Measurements from ENCODE around the gene PIK3CG.
"Not testable (repeated sequence)": the region's sequence is repeated elsewhere in the genome, so short reads cannot be mapped to it uniquely, and the experiment has no call there.

Gene PIK3CG

DNA sequence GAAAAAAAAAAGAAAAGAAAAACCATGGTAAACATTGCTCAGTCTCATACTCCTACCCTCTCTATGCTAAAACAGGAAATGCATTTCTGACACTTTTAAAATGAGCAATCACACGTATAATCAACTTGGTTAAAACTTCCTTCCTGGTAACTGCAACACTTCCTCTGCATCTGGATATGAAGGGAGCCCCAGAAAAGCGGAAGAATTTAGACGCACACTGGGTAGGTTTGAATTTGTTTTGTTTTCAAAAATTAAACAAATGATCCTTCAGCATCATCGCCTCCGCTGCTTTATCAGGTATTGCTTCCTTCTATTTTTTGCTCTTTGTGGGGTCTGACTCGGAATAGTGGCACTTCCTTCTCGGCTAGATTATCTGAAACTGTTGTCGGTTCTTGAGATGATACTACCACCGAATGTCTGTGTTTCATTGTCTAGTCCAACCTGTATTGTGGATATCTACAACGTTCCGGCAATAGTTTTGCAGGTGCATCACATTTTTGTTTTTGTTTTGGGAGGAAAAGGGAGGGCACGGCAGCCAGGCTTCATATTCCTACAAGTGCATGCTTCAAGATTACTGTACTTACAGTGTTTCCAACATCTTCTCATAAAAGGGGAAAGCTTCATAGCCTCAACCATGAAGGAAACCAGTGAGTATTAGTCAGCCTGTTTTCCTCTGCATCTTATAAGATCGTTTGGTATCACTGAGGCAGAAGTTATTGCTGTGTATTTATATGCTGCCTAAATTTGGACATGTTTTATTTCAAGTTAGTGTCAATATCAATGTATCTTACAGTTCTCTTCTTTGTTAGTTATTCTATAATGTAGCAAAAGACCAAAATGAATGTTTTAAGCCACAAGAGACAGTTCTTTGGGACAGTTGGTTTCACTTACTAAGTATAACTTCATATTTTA is at the start of gene PIK3CG:
TSS of gene PIK3CG (plus strand) at position 153 of the 912 bp plus-strand sequence. CDS start 2,280 bp downstream, outside the sequence.
- no peak for DNase-seq

DNA sequence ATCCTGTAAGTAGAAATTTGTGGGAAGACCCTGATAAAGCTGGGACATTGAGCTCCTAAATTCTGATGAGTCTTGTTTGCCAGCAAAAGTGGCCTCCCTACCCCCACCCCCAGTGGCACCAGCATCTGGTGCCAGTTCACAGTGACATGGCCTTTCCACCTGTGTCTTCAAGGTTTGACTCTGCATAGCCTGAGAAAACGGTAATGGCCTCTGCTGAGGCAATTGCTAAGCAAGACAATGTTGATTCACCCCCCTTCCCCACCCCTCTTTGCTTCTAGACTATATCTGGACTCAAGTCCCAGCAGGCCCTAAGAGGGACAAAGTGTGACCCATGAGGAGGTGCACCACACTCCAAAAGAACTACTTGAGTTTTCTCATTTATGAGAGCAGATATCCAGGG is 48.0 kb upstream of the PIK3CG start:
- DNase-seq, result no peak

DNA sequence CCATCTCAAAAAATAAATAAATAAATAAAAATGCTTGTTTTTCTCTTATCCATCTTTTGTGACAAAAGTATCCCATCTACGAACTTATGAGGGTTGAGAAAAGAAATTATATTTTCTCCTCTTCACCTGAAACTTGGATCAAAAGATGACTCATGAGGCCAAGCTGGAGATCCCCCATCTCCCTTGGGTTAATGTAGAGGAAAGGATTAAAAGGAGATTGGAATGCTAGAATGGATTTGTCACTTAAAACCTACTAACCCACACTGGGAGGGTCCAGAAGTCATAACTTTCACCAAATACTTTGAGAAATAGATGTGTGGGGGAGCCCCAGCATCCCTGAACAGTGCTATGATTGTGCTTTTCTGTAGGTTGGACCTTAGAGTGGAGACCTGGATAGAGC is 46.3 kb upstream of the PIK3CG start:
- DNase-seq, result no peak

DNA sequence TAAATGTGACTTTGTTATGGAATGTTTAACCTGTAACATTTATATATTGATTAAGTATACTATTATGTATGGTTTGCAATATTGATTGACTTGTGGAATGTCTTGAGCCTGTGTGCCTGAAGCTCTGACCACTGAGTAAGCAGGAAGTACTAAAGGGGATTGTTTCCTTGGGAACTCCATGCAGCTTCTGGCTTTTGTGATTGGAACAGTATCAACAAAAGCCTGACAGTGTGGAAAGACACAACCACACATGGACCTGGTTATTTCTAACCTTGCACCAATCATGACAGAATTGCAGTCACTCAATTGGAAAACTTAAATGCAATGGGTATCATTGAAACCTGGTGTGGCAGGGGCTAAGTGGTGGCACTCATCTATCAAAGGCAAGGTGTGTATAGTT is 45.5 kb upstream of the PIK3CG start:
- no peak for DNase-seq

DNA sequence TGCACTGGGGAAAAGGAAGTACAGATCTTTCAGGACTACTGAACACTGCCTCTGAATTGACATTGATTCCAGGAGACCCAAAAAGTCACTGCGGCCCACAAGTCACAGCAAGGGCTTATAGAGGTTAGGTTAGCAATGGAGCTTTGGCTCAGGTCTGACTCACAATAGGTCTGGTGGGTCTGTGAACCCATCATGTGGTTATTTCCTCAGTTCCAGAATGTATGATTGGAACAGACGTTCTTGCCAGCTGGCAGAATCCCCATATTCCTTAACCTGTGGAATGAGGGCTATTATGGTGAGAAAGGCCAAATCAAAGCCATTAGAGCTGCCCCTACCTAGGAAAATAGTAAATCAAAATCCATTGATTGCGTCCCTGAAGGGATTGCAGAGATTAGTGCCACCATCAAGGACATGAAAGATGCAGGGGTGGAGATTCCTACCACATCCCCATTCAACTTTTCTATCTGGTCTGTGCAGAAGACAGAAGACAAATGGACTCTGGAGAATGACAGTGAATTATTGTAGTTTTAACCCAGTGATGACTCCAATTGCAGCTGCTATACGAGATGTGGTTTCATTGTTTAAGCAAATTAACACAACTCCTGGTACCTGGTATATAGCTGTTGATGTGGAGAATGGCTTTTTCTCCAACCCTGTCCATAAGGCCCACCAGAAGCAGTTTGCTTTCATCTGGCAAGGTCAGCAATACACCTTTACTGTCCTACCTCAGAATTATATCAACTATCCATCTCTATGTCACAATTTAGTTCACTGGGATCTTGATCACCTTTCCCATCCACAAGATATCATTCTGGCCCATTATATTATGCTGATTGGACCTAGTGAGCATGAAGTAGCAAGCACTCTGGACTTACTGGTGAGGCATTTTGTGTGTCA is 44.5 kb upstream of the PIK3CG start:
- no peak for DNase-seq

DNA sequence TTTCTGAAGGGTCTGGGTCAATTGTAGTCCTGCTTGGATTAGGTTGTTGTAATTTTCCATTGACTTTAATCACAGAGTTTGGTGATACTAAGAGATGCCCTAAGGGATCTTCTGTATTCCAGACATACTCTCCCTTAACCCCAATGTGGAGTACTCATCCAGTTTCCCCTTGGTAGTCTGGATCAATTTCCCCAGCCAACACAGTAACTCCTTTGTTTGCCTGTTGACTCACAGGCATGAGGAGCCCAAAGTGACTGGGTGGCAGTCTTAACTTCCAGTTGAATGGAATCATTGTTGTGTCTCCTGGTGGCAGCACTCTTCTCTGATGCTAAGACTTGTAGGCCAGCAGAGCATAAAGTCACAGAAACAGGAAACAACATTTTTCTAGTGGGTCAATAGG is 41.5 kb upstream of the PIK3CG start:
- DNase-seq, result no peak

DNA sequence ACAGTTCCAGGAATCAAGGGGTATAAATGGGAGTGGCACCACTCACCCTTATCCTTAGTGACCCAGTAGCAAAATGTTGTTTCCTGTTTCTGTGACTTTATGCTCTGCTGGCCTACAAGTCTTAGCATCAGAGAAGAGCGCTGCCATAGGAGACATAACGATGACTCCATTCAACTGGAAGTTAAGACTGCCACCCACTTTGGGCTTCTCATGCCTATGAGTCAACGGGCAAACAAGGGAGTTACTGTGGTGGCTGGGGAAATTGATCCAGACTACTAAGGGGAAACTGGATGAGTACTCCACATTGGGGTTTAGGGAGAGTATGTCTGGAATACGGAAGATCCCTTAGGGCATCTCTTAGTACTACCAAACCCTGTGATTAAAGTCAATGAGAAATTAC is 40.6 kb upstream of the PIK3CG start:
- DNase-seq, result no peak

DNA sequence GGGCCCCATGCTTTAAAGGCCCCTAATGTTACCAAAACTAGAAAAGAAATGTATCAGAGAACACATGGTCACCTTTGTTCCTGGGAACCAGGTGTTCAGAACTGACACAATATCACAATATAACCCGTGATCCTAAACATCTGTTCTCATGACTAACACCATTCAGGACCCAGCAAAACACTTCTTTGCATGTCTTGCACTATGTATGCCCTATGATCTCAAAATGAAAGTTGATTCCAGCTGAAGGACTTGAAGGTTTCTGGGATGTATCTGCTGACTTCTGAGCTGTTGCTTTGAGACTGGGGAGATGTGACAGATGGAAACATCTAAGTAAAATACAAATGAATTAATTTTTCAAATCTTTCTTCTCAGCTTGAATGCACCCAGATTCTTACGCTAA is 37.5 kb upstream of the PIK3CG start:
- no peak for DNase-seq

DNA sequence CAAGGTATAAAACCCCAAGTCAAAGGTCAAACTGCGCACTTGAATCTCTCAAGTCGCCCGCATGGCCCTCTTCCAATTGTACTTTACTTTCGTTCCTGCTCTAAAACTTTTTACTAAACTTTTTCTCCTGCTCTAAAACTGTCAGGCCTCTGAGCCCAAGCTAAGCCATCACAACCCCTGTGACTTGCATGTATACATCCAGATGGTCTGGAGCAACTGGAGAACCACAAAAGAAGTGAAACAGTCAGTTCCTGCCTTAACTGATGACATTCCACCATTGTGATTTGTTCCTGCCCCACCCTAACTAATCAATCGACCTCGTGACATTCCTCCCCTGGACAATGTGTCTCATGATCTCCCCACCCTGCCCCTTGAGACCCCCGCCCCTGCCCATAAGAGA is 35.6 kb upstream of the PIK3CG start:
- DNase-seq, result no peak

DNA sequence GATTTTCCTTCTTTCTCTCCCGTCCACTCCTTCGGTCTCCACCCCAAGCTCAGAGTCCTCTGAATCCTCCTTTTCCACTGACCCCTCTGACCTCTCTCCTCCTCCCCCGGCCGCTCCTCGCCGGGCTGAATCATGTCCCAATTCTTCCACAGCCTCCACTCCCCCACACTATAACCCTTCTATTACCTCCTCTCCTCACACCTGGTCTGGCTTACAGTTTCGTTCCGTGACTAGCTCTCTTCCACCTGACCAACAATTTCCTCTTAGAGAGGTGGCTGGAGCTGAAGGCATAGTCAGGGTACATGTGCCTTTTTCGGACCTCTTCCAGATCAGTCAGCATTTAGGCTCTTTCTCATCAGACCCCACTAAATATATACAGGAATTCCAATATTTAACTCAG is 34.2 kb upstream of the PIK3CG start:
- not testable (repeated sequence) for DNase-seq

DNA sequence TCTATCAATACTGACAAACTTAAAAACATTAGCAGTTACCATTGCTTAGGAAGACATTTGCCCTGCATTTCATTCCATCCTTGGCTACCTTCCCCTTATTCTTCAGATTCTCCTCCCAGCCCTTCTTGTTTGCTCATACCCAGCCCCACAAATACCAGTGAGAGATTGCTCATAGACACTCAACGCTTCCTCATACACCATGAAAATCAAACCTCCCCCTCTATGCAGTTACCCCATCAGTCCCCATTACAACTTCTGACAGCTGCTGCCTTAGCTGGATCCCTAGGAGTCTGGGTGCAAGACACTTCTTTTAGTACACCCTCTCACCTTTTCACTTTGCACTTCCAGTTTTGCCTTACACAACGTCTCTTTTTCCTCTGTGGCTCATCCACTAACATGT is 28.3 kb upstream of the PIK3CG start:
- DNase-seq, result no peak

DNA sequence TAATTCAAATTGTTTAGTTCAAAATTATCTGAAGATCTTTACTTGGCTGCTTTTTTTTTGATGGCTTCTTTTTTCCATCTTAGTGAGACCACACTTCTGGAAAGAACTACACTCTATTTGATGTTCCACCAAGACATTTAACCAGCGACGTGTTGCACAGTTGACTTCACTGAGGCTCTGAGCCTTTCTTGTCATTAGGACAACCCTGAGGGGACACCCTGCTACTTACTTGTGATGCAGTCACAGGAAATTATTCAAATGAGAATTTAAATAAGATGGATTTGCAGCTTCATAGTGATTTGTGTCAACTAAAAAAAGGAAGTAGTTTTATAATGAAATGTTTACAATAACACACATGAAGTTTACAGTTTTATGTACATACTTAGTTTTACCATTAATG is 25.6 kb upstream of the PIK3CG start:
- DNase-seq, result no peak

DNA sequence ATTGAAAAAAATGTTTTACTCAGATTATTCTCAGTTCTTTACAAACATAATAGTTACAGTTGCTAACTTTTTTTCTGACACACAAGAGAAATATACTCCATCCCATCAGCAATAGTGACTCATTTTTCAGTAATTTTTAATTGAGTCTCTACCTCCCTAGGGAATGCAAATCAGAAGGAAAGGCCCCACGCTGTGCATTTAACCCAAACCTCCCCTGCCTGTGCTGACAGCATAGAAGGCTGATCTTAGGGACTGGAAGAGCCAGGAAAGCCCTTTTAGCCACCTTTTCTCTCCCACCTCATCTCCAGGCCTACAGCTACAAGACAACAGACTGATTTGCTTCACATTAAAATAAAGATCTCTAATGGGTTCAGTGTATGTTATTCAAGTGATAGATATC is 24.7 kb upstream of the PIK3CG start:
- no peak for DNase-seq

DNA sequence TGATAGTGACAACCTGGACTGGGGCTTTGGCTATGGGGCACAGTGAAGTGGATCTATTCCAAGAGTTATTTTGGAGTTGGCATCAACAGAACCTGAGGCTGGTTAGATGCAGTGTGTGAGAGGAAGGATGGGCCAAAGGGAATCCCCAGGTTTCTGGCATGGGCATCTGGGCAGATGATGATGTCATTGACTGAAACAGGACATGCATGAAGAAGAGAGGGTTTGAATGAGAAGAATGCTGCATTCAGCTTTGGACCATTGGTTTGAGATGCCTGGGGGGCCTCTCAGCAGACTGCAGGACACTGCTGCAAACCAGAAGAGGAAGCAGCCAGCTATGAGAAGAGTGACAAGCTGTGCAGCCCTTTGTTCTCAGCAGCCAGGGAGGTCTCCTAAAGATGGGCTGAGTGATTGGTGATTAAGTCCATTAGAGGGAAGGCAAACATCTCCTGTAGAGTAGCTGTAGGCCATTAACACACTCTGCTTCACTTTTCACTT is 23.1 kb upstream of the PIK3CG start:
- DNase-seq, result no peak

DNA sequence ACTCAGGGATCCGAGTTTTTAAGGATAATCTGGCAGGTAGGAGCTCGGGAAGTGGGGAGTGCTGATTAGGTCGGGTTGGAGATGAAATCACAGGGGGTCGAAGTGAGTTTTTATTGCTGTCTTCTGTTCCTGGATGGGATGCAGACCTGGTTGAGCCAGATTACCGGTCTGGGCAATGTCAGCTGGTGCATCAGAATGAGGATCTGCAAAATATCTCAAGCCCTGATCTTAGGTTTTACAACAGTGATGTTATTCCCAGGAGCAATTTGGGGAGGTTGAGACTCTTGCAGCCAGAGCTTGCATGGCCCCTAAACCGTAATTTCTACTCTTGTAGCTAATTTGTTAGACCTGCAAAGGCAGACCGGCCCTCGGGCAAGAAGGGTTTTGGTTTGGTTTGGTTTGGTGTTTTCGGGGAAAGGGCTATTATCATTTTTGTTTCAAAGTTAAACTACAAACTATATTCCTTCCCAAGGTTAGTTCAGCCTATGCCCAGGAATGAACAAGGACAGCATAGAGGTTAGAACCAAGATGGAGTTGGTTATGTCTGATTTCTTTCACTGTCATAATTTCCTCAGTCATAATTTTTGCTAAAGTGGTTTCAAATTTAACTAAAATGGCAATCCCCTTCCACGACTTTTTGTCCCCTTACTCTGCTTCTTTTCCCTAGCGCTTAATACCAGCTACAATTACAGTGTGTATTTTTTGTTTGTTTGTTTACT is 20.6 kb upstream of the PIK3CG start:
- no peak for DNase-seq

DNA sequence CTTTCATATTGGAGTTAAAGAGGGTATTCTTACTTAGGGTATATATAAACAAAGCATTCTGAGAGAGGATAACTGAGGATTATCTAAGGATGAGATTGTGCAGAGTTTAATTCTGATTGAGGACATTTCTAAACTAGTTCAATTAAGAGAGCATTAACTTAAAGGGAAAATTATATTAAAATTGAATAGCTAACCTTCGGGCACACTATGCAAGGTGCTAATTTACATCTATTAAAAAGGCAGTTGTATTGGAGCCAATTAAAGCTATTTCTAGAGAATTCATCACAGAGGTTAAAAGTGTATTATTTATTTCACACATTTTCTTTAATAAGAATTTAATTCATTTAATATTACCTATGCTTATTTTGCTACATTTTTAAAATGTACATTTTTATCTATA is 17.0 kb upstream of the PIK3CG start:
- no peak for DNase-seq

DNA sequence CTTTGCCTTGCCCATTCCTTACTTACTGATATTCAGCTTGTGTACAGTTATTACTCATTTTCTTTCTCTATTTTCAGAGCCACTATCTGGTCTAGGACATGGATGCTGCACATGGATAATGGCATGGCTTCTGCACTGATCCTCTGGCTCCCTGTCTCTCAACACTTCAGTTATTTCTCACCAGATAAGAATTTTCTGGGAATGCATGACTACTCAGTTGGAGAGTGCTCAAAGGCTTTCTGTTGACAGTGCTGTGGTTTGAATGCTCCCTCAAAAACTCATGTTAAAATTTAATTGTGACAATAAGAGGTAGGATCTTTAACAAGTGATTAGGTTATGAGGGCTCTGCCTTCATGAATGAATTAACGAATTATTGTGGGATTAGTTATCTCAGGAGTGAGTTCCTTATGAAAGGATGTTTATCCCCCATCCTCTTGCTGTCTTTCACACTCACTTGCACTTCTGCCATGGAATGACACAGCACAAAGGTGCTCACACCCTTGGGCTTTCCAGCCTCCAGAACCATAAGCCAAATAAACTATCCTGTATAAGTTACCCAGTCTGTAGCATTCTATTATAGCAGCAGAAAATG is 16.1 kb upstream of the PIK3CG start:
- DNase-seq, result no peak

DNA sequence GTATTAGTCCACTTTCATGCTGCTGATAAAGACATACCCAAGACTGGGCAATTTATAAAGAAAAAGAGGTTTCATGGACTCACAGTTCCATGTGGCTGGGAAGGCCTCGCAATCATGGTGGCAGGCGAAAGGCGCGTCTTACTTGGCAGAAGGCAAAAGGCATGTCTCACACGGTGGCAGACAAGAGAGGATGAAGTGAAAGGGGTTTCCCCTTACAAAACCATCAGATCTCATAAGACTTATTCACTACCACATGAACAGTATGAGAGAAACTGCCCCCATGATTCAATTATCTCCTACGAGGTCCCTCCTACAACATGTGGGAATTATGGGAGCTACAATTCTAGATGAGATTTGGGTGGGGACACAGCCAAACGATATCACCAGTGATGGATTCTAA is 13.4 kb upstream of the PIK3CG start:
- not testable (repeated sequence) for DNase-seq

DNA sequence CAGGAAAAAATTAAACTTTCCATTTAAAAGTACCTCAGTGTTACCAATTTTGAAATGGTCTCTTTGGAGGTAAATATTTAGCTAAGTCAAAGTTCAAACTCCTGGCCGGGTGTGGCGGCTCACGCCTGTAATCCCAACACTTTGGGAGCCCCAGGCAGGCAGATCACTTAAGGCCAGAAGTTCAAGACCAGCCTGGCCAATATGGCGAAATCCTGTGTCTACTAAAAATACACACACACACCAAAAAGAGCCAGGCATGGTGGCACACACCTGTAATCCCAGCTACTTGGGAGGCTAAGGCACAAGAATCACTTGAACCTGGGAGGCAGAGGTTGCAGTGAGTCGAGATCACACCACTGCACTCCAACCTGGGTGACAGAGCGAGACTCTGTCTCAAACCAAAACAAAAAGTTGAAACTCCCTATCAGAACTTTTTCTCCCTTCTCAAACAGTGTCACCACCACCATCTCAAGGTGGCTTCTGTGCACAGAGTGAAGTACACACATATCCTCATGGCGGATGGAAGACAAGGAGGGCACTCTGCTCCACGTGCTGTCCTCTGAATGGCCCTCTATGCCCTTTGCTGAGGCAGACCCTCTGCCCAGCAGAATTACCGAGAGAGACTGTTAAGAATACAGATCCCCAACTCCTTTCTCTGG is 11.7 kb upstream of the PIK3CG start:
- DNase-seq, result no peak

DNA sequence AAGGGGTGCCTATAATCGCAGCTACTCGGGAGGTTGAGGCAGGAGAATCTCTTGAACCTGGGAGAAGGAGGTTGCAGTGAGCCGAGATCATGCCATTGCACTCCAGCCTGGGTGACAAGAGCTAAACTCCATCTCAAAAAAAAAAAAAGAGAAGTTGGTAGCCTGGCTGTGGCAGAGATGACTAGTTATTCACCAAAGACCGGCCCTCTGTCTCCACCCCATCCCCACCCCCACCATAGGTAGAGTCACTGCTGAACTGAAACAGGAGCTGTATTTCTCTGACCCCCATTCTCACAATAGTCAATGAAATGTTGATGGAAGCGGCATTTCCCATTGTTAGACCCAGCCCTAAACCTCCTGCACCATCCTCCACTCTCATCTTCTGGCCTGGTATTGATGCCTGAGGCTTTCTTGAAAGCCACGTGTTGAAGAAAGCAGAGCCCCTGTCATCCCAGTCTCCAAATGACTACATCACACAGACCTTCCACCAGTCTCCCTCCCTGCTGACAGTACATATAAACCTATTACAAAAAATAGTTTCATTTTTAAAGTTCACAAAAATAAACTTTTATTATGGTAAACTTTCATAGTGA is 9.4 kb upstream of the PIK3CG start:
- DNase-seq, result no peak

Data from activated CD4-positive, alpha-beta T cell treated with anti-CD3 and anti-CD28 coated beads, Interleukin-2, amount 50 U/mL, for 1 hour (primary cell).